ENCODE data around the gene OMA1. TPM values are rescaled to one million over a fixed set of nuclear protein-coding genes. Genes with fewer than 3 reads are reported as not detected.

OMA1 gene
- total RNA-seq, 4 donors from 2014 or later = 17.1 to 32.2 (median 29.0) TPM

- H3K27me3 ChIP-seq = no peaks in the 10 kb centered on the region
- DNase-seq (ENCODE audit: low spot score in 2 of 2) = no peak
- H3K9me3 ChIP-seq = no peaks in the 10 kb centered on the region
- peaks cover 0 to 12% (median 0%) of the 10 kb centered on the region in 3 donors for H3K36me3 ChIP-seq
- H3K27ac ChIP-seq = no peak overlapping the region
- H3K4me3 ChIP-seq = no peak overlapping the region
- no peak for TF ChIP-seq CTCF (IDR thresholded peaks at IDR 0.05)
- no peak for TF ChIP-seq EP300 (IDR thresholded peaks at IDR 0.05)
- TF ChIP-seq POLR2A (IDR thresholded peaks at IDR 0.05) = no peak
- no peaks in the 10 kb centered on the region for H3K4me1 ChIP-seq
Measured at GRCh38 chr1:58446368-58446767, 100.2 kb downstream of the OMA1 start.

- TF ChIP-seq EP300 (IDR thresholded peaks at IDR 0.05) (no peak), CTCF (IDR thresholded peaks at IDR 0.05) (no peak), POLR2A (IDR thresholded peaks at IDR 0.05) (no peak)
- WGBS, 2 donors = 71 to 80% methylated on average over 4 of the region's 4 CpGs
- no peaks in the 10 kb centered on the region for H3K4me1 ChIP-seq
- peaks cover 0 to 19% (median 0%) of the 10 kb centered on the region in 3 donors for H3K36me3 ChIP-seq
- no peak overlapping the region for H3K4me3 ChIP-seq
- no peak for DNase-seq (ENCODE audit: low spot score in 2 of 2)
- no peak overlapping the region for H3K27ac ChIP-seq
- H3K9me3 ChIP-seq = no peaks in the 10 kb centered on the region
- H3K27me3 ChIP-seq = no peaks in the 10 kb centered on the region
Measured at GRCh38 chr1:58443986-58444868, 102.3 kb downstream of the OMA1 start.

- Histone ChIP-seq H3K27ac (no peak overlapping the region), H3K36me3 (peaks cover 0 to 22% (median 0%) of the 10 kb centered on the region in 3 donors), H3K27me3 (no peaks in the 10 kb centered on the region), H3K4me3 (no peak overlapping the region), H3K4me1 (no peaks in the 10 kb centered on the region), H3K9me3 (no peaks in the 10 kb centered on the region)
- no peak for DNase-seq (ENCODE audit: low spot score in 2 of 2)
- 84 to 86% methylated on average over 6 of the region's 6 CpGs for WGBS, 2 donors
- TF ChIP-seq EP300 (IDR thresholded peaks at IDR 0.05) (no peak), POLR2A (IDR thresholded peaks at IDR 0.05) (no peak), CTCF (IDR thresholded peaks at IDR 0.05) (no peak)
Measured at GRCh38 chr1:58442114-58442513, 104.4 kb downstream of the OMA1 start.

GRCh38 chr1:58441699-58442098, 104.8 kb downstream of the OMA1 start:
- TF ChIP-seq EP300 (IDR thresholded peaks at IDR 0.05) = no peak
- TF ChIP-seq POLR2A (IDR thresholded peaks at IDR 0.05) = no peak
- no peak for TF ChIP-seq CTCF (IDR thresholded peaks at IDR 0.05)
- Histone ChIP-seq H3K27me3 (no peaks in the 10 kb centered on the region), H3K4me1 (no peaks in the 10 kb centered on the region), H3K36me3 (peaks cover 0 to 22% (median 0%) of the 10 kb centered on the region in 3 donors), H3K9me3 (no peaks in the 10 kb centered on the region), H3K27ac (no peak overlapping the region), H3K4me3 (no peak overlapping the region)
- 83% methylated on average over 10 of the region's 10 CpGs for WGBS, 2 donors
- DNase-seq (ENCODE audit: low spot score in 2 of 2) = no peak

- WGBS, 2 donors = 64 to 84% methylated on average over 5 of the region's 5 CpGs
- Histone ChIP-seq H3K27me3 (no peaks in the 10 kb centered on the region), H3K4me1 (no peaks in the 10 kb centered on the region), H3K36me3 (peaks cover 0 to 24% (median 0%) of the 10 kb centered on the region in 3 donors), H3K27ac (no peak overlapping the region), H3K9me3 (no peaks in the 10 kb centered on the region), H3K4me3 (no peak overlapping the region)
- DNase-seq (ENCODE audit: low spot score in 2 of 2) = no peak
- TF ChIP-seq POLR2A (IDR thresholded peaks at IDR 0.05) (no peak), EP300 (IDR thresholded peaks at IDR 0.05) (no peak), CTCF (IDR thresholded peaks at IDR 0.05) (no peak)
Measured at GRCh38 chr1:58440696-58441095, 105.8 kb downstream of the OMA1 start.
